Neural cell (in vitro differentiated cells): ENCODE measurements around the gene SRSF10.
"Not testable (repeated sequence)": the region's sequence is repeated elsewhere in the genome, so short reads cannot be mapped to it uniquely, and the experiment has no call there.

Source experiments
- EZH2 ChIP-seq: fragments of 200-600, 300-800 bp; shearing (Covaris generic), sonication (generic); IDR thresholded peaks from 2 replicates; pipeline ENCODE4 v1.6.1; 2014; ENCODE audit warnings: antibody characterized with exemption, low read length, borderline replicate concordance, mild to moderate bottlenecking; ENCODE audit not compliant: insufficient read depth, poor library complexity, severe bottlenecking
- POLR2AphosphoS5 ChIP-seq: IDR thresholded peaks from 2 replicates; pipeline ENCODE4 v1.6.1; 2012
- SMC3 ChIP-seq: fragments of 450-650 bp; conservative IDR thresholded peaks from 2 replicates; pipeline ENCODE4 v1.6.1; 2014; ENCODE audit warnings: antibody characterized with exemption, mild to moderate bottlenecking, moderate library complexity; ENCODE audit not compliant: poor library complexity
- TF ChIP-seq, protein P1 (sequence below): fragments of 450-650 bp; IDR thresholded peaks from 2 replicates; pipeline ENCODE4 v1.5.1; 2014; ENCODE audit warnings: antibody characterized with exemption, mild to moderate bottlenecking, moderate library complexity; ENCODE audit not compliant: poor library complexity, severe bottlenecking
- TF ChIP-seq, protein P2 (sequence below): IDR thresholded peaks from 2 replicates; pipeline ENCODE4 v1.6.1; 2012; ENCODE audit warnings: borderline replicate concordance

GRCh38 chr1:24012878-24013277, 32.8 kb upstream of the SRSF10 start:
- not testable (repeated sequence) for TF ChIP-seq EZH2, POLR2AphosphoS5, SMC3
- TF ChIP-seq, protein P1, sequence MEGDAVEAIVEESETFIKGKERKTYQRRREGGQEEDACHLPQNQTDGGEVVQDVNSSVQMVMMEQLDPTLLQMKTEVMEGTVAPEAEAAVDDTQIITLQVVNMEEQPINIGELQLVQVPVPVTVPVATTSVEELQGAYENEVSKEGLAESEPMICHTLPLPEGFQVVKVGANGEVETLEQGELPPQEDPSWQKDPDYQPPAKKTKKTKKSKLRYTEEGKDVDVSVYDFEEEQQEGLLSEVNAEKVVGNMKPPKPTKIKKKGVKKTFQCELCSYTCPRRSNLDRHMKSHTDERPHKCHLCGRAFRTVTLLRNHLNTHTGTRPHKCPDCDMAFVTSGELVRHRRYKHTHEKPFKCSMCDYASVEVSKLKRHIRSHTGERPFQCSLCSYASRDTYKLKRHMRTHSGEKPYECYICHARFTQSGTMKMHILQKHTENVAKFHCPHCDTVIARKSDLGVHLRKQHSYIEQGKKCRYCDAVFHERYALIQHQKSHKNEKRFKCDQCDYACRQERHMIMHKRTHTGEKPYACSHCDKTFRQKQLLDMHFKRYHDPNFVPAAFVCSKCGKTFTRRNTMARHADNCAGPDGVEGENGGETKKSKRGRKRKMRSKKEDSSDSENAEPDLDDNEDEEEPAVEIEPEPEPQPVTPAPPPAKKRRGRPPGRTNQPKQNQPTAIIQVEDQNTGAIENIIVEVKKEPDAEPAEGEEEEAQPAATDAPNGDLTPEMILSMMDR = not testable (repeated sequence)
- TF ChIP-seq, protein P2, sequence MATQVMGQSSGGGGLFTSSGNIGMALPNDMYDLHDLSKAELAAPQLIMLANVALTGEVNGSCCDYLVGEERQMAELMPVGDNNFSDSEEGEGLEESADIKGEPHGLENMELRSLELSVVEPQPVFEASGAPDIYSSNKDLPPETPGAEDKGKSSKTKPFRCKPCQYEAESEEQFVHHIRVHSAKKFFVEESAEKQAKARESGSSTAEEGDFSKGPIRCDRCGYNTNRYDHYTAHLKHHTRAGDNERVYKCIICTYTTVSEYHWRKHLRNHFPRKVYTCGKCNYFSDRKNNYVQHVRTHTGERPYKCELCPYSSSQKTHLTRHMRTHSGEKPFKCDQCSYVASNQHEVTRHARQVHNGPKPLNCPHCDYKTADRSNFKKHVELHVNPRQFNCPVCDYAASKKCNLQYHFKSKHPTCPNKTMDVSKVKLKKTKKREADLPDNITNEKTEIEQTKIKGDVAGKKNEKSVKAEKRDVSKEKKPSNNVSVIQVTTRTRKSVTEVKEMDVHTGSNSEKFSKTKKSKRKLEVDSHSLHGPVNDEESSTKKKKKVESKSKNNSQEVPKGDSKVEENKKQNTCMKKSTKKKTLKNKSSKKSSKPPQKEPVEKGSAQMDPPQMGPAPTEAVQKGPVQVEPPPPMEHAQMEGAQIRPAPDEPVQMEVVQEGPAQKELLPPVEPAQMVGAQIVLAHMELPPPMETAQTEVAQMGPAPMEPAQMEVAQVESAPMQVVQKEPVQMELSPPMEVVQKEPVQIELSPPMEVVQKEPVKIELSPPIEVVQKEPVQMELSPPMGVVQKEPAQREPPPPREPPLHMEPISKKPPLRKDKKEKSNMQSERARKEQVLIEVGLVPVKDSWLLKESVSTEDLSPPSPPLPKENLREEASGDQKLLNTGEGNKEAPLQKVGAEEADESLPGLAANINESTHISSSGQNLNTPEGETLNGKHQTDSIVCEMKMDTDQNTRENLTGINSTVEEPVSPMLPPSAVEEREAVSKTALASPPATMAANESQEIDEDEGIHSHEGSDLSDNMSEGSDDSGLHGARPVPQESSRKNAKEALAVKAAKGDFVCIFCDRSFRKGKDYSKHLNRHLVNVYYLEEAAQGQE = not testable (repeated sequence)
